Pancreas (tissue), 10 donors: ENCODE data around the gene MEIS1. TPM values are rescaled to one million over a fixed set of nuclear protein-coding genes. Genes with fewer than 3 reads are reported as not detected.

ENCODE experiments used
- ATAC-seq, 4 donors: fragments of 200-7000 bp; cut with Tn5 transposase; one replicate each; pipeline versions ENCODE4 v1.8.0 to v1.9.1; 2020; ENCODE audit warnings: mild to moderate bottlenecking in 4 of 4, moderate library complexity in 4 of 4
- DNase-seq, 6 donors: peaks; one replicate each; pipeline ENCODE4 v3.0.0-alpha.2; 2020
- FAIRE-seq: peaks from 2 replicates; lab custom pipeline; 2012; peaks lifted over from hg19 to GRCh38; lab: Jason Lieb, UNC
- H3K27ac ChIP-seq, 4 donors: fragments of 200-600 bp; sonication (generic); 1 replicate in 3 of 4; 2 replicates in 1 of 4; pipeline versions ENCODE4 v1.5.0 to v1.8.0; 2020
- H3K27me3 ChIP-seq, 4 donors: fragments of 200-600 bp; one replicate each; pipeline ENCODE4 v1.8.0; 2021
- H3K36me3 ChIP-seq, 3 donors: fragments of 200-600 bp; sonication (generic) in 1 of 3; one replicate each; pipeline versions ENCODE4 v1.5.0 to v1.8.0; 2020 to 2021
- H3K4me1 ChIP-seq, 3 donors: fragments of 200-600 bp; one replicate each; pipeline ENCODE4 v1.8.0; 2021
- H3K4me3 ChIP-seq, 4 donors: fragments of 200-600 bp; sonication (generic) in 2 of 4; one replicate each; pipeline versions ENCODE4 v1.5.0 to v1.8.0; 2020 to 2021
- H3K9me3 ChIP-seq, 4 donors: fragments of 200-600 bp; one replicate each; pipeline ENCODE4 v1.8.0; 2021
- WGBS, 2 donors: extraction: QIAGEN DNeasy Blood & Tissue Kit; methylation state at CpG; one replicate each; pipeline ENCODE4 v1.1.7; 2013; 5-methylcytosine and 5-hydroxymethylcytosine counted together
- intact Hi-C, 3 donors: fragments of 100-400 bp; cut with DNase I; formaldehyde crosslinking; loops; one replicate each; pipeline versions ENCODE4 v1.11.1 to v1.14.2; 2022
- polyA plus RNA-seq, 2 donors: library from polyadenylated mRNA; stranded (reverse); fragments of 200-250 nt; gene quantifications; one replicate each; pipeline ENCODE4 v1.2.3, GENCODE V29; 2013
- total RNA-seq, 6 donors: library from RNA; stranded (reverse); fragmentation: NEBNext Ultra II Directional in 4 of 6; extraction: Animal tissue kit (Norgen Biotek cat#: 25700) in 4 of 6; gene quantifications; one replicate each; pipeline versions ENCODE4 v1.2.1 to v1.2.4, GENCODE V29; 2021 to 2023
- TF ChIP-seq, protein P1 (sequence below), 4 donors: fragments of 200-600 bp; sonication (generic) in 3 of 4; IDR thresholded peaks; one replicate each; pipeline versions ENCODE4 v1.5.0 to v1.8.0; 2021; ENCODE audit warnings: antibody characterized with exemption in 4 of 4
- donor health status: healthy with polysubstance abuse.
- donor health status: DM: no; HTN: no; CAD: no; lungs with moderate emphysema.
- donor health status: DM: no; HTN: no; CAD: no.
- donor health status: control.
- donor health status: control.
- donor health status: Bipolar disorder and iron deficiency.
- donor health status: DM: yes; HTN: yes; CAD: no.
- donor health status: DM: no; HTN: no; CAD: no.
- donor health status: DM: no; HTN: no; CAD: no.
- donor health status: DM: yes; HTN: yes; CAD: no.

MEIS1 gene
- total and polyA plus RNA-seq, 8 donors: 41.3 to 129 (median 58.4) TPM

DNA sequence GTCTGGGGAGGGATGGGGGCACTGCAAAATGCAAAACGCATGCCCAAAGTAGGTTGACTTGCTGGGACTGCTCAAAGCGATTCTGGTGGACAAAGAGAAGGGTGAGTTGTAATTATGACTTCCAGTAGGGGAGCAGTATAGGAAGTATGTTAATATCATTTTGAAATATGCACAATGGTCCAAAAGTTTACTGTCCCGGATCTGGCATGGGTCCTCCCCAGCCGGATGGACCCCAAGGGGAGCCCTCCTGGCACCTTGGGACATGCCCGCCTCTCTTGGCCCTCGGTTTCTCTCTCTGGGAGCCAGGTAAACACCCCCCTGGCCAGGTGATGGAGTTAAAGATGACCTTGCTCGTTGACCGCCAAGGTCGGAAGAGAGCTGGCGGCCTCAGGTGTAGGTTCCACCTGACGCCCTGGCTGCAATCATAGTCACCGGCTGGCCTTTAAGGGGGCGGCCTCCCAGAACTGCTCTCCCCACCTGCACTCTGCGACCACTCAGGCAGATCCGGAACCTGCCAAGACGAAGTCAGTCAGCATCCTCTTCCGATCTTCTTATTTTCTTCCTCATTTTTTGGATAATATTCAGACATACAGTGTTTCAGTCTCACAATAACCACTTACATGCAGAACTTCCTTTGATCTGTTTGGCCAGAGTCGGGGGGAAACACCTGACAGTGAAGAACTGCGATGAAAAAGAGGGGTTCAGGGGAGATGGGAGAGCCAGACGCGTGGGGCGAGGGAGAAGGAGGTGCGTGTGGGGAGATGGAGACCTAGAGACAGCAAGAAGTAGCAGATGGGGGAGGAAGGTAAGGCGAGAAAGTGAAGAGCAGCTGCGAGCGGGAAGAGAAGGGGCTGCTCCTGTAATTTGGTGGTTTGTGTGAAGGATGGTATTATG lies 148.3 kb downstream of the MEIS1 start:
- peak overlapping the region in 3 of 4 donors; percentile 34 to 64 (median 59) for H3K4me3 ChIP-seq
- peak; percentile 60 to 81 (median 67) for DNase-seq

DNA sequence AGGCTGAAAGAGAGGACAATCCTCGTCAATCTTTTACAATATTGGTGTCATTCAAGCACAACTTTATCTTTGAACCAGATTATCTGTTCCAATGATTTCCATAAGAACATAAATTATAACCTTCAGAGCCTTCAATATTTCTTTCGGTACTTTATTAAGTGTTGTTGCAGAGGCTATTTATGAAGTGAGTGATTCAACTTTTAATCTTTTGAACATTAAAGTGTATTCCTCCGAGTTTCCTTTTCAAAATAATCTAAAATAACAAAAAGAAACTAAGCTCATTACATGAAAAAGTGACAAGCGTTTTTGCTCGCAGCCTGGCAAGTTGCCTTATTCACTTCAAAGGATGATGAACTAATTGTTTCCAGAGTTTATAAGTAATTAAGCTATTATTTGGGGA lies 149.0 kb downstream of the MEIS1 start:
- Histone ChIP-seq H3K4me1 (peaks cover 9 to 35% (median 13%) of the 10 kb centered on the region in 3 donors), H3K27ac (peak overlapping the region; percentile 93 to 98 (median 96)), H3K27me3 (no peaks in the 10 kb centered on the region), H3K36me3 (no peaks in the 10 kb centered on the region), H3K4me3 (peak overlapping the region in 3 of 4 donors; percentile 2 to 64 (median 59)), H3K9me3 (no peaks in the 10 kb centered on the region)
- intact Hi-C loops: loop anchor here in 1 of 3 donors (5.0 kb wide), 1 partner anchor 628 kb away; no protein-coding TSS in a partner anchor
- FAIRE-seq (peak; percentile 63), ATAC-seq (no peak), DNase-seq (peak in 1 of 6 donors; percentile 37)
- WGBS, 2 donors: 4 to 5% methylated on average over 5 of the region's 5 CpGs
- TF ChIP-seq, protein P1, sequence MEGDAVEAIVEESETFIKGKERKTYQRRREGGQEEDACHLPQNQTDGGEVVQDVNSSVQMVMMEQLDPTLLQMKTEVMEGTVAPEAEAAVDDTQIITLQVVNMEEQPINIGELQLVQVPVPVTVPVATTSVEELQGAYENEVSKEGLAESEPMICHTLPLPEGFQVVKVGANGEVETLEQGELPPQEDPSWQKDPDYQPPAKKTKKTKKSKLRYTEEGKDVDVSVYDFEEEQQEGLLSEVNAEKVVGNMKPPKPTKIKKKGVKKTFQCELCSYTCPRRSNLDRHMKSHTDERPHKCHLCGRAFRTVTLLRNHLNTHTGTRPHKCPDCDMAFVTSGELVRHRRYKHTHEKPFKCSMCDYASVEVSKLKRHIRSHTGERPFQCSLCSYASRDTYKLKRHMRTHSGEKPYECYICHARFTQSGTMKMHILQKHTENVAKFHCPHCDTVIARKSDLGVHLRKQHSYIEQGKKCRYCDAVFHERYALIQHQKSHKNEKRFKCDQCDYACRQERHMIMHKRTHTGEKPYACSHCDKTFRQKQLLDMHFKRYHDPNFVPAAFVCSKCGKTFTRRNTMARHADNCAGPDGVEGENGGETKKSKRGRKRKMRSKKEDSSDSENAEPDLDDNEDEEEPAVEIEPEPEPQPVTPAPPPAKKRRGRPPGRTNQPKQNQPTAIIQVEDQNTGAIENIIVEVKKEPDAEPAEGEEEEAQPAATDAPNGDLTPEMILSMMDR (IDR thresholded peaks at IDR 0.05): no peak

More for the DNA sequence above, 148.3 kb downstream of the MEIS1 start:
- 10 to 16% methylated on average over 26 of the region's 26 CpGs for WGBS, 2 donors
- TF ChIP-seq, protein P1 (IDR thresholded peaks at IDR 0.05): no peak
- peak overlapping the region; percentile 93 to 98 (median 96) for H3K27ac ChIP-seq
- ATAC-seq (peak; percentile 26 to 58 (median 40)), FAIRE-seq (no peak)
- no peaks in the 10 kb centered on the region for H3K9me3 ChIP-seq
- intact Hi-C loops: loop anchor here in 1 of 3 donors (5.0 kb wide), 1 partner anchor 629 kb away; no protein-coding TSS in a partner anchor
- peaks cover 9 to 38% (median 13%) of the 10 kb centered on the region in 3 donors for H3K4me1 ChIP-seq
- H3K36me3 ChIP-seq: no peaks in the 10 kb centered on the region
- no peaks in the 10 kb centered on the region for H3K27me3 ChIP-seq

DNA sequence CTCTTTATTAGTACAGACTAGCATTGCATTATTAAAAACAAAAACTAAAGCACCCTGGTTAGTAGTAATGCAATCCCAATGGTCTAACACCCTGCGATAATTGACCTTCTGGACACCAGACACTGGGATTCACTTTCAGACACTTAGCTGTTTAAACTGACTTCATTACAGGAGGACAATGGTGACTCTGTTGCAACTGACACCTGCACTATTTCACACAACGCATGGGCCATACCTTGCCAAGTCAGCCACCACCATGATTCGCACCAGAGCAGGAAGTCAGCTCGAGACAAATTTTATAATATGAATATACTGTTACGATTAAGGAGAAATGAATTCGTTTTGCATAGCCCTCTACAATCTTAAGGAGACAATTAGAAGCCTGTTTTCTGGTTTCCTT lies 150.7 kb downstream of the MEIS1 start:
- no peaks in the 10 kb centered on the region for H3K27me3 ChIP-seq
- TF ChIP-seq, protein P1 (IDR thresholded peaks at IDR 0.05): no peak
- DNase-seq: peak in 4 of 6 donors; percentile 61 to 72 (median 64)
- ATAC-seq: peak in 3 of 4 donors; percentile 25 to 41 (median 25)
- 23 to 38% methylated on average over 6 of the region's 6 CpGs for WGBS, 2 donors
- peak overlapping the region in 3 of 4 donors; percentile 93 to 98 (median 96) for H3K27ac ChIP-seq
- H3K4me3 ChIP-seq: no peak overlapping the region
- H3K4me1 ChIP-seq: peaks cover 9 to 29% (median 13%) of the 10 kb centered on the region in 3 donors
- no peaks in the 10 kb centered on the region for H3K9me3 ChIP-seq
- intact Hi-C loops: no loop called here
- no peak for FAIRE-seq
- H3K36me3 ChIP-seq: no peaks in the 10 kb centered on the region

DNA sequence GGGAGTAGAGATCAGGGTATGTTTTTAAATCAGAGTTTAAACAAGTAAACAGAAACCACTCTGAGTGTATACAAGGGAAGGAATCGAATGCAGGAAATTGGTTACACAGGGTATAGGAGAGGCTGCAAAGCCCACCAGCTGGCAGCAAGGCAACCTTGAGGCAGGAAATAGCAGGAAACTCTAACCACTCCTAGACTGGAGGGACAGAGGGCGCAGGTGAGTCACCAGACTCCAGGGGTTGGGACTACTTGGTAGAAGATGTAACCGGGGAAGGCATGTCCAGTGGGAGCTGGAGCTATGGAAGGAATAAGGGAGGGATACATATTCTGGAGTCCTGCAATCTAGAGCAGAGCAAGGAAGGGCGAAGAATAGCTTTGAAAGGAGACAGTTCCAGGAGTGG lies 152.3 kb downstream of the MEIS1 start:
- peak; percentile 44 to 70 (median 56) for DNase-seq
- ATAC-seq: peak; percentile 12 to 63 (median 45)
- Histone ChIP-seq H3K4me3 (no peak overlapping the region), H3K27me3 (no peaks in the 10 kb centered on the region), H3K27ac (no peak overlapping the region), H3K4me1 (peaks cover 9 to 29% (median 13%) of the 10 kb centered on the region in 3 donors), H3K36me3 (no peaks in the 10 kb centered on the region), H3K9me3 (no peaks in the 10 kb centered on the region)
- 72 to 81% methylated on average over 4 of the region's 4 CpGs for WGBS, 2 donors
- no peak for FAIRE-seq
- intact Hi-C loops: no loop called here
- TF ChIP-seq, protein P1 (IDR thresholded peaks at IDR 0.05): no peak
